Measurements from ENCODE around the gene IGF2BP2.
"Not testable (repeated sequence)": the region's sequence is repeated elsewhere in the genome, so short reads cannot be mapped to it uniquely, and the experiment has no call there.

IGF2BP2 gene

GRCh38 chr3:185842241-185842640, 17.4 kb upstream of the IGF2BP2 start:
- no peak overlapping the region for H3K4me3 ChIP-seq
- no peak overlapping the region for H3K27ac ChIP-seq

- H3K27ac ChIP-seq: not testable (repeated sequence)
These were observed 13.7 kb upstream of the IGF2BP2 start for GRCh38 chr3:185838417-185838989.

GRCh38 chr3:185837414-185837813, 12.6 kb upstream of the IGF2BP2 start:
- Histone ChIP-seq H3K4me3 (no peak overlapping the region), H3K27ac (no peak overlapping the region)

More at GRCh38 chr3:185838417-185838989, 13.7 kb upstream of the IGF2BP2 start:
- H3K4me3 ChIP-seq: not testable (repeated sequence)

GRCh38 chr3:185831990-185832389, 7.1 kb upstream of the IGF2BP2 start:
- Histone ChIP-seq H3K4me3 (no peak overlapping the region), H3K27ac (no peak overlapping the region)

- Histone ChIP-seq H3K27ac (no peak overlapping the region), H3K4me3 (no peak overlapping the region)
These were observed 6.4 kb upstream of the IGF2BP2 start for GRCh38 chr3:185831195-185831594.

- Histone ChIP-seq H3K4me3 (no peak overlapping the region), H3K27ac (no peak overlapping the region)
These were observed 5.4 kb upstream of the IGF2BP2 start for GRCh38 chr3:185830018-185830797.

GRCh38 chr3:185828755-185829154, 3.9 kb upstream of the IGF2BP2 start:
- Histone ChIP-seq H3K4me3 (no peak overlapping the region), H3K27ac (no peak overlapping the region)

GRCh38 chr3:185827595-185828344, 2.9 kb upstream of the IGF2BP2 start:
- Histone ChIP-seq H3K4me3 (no peak overlapping the region), H3K27ac (no peak overlapping the region)

- peak overlapping the region in 19 of 21 experiments; percentile 31 to 90 (median 76) for H3K27ac ChIP-seq
- H3K4me3 ChIP-seq: peak overlapping the region; percentile 55 to 74 (median 65)
These were observed 1.0 kb upstream of the IGF2BP2 start for GRCh38 chr3:185825639-185826481.

GRCh38 chr3:185824051-185825005, 514 bp downstream of the IGF2BP2 start:
- H3K4me3 ChIP-seq: peak overlapping the region; percentile 55 to 74 (median 65)
- H3K27ac ChIP-seq: peak overlapping the region in 19 of 21 experiments; percentile 34 to 90 (median 70)

GRCh38 chr3:185823078-185824044, 1.5 kb downstream of the IGF2BP2 start:
- Histone ChIP-seq H3K27ac (peak overlapping the region in 20 of 21 experiments; percentile 15 to 90 (median 68)), H3K4me3 (peak overlapping the region; percentile 55 to 74 (median 65))

GRCh38 chr3:185822221-185823000, 2.4 kb downstream of the IGF2BP2 start:
- H3K4me3 ChIP-seq: peak overlapping the region; percentile 55 to 74 (median 65)
- peak overlapping the region in 7 of 21 experiments; percentile 53 to 90 (median 83) for H3K27ac ChIP-seq

GRCh38 chr3:185820973-185821758, 3.7 kb downstream of the IGF2BP2 start:
- Histone ChIP-seq H3K4me3 (no peak overlapping the region), H3K27ac (no peak overlapping the region)

- H3K4me3 ChIP-seq: no peak overlapping the region
- no peak overlapping the region for H3K27ac ChIP-seq
These were observed 6.5 kb downstream of the IGF2BP2 start for GRCh38 chr3:185818267-185818875.

All from skin epidermis (tissue), 12 donors.